SK-N-MC (cell line): ENCODE data around the gene ACOT6.
"Not testable (repeated sequence)": the region's sequence is repeated elsewhere in the genome, so short reads cannot be mapped to it uniquely, and the experiment has no call there.

Experiments used
- EZH2 ChIP-seq: fragments of 200-600 bp; sonication (generic); IDR thresholded peaks from one replicate; pipeline ENCODE4 v1.6.1; 2017; ENCODE audit warnings: antibody characterized with exemption
- FOXP2 ChIP-seq: optimal IDR thresholded peaks from 2 replicates; pipeline ENCODE3; 2011; ENCODE audit warnings: mild to moderate bottlenecking, moderate library complexity; ENCODE audit not compliant: insufficient read depth; ENCODE audit errors: extremely low read length, control extremely low read depth

DNA sequence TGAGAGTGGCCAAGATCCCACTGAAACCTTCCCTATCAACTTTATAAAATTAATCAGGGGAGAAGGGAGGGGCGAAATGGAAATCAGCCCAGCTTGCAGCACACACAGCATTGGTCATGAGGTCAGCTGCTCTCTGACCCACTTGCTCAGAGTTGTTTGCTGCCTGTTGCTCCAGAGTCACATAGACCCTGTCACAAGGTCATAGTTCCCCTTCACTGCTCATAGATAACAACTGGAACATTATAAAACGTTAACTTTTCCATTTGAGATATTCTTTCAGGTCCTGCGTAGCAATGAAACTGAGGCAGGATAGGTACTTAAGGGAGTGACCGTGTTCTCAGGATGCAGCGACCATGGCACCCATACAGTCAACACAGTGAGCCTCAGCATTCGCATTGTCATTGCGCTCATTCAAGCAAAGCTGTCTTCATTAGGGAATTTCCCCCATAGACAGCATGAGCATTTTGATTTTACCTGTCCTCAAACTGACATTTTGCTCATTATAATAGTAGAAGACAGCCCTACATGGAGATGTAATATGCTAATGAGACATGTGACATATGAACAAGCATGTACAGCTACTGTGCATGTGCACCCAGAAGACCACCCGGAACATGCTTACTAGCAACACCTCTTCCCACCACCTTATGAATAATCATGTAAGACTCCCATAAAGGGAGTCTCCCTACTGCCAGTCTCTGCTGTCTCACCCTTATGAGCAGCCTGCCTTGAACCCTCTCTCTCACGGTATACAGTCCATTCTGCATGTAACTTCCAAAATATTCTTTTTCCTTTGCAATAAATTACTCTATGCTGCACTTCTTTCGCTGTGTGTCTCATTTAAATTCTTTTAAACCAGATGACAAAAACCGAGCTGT, 30.0 kb upstream of the ACOT6 start:
- TF ChIP-seq EZH2, FOXP2: not testable (repeated sequence)
